NCI-H2196 (cell line): ENCODE measurements around the gene FOXE3.
"Not testable (repeated sequence)": the region's sequence is repeated elsewhere in the genome, so short reads cannot be mapped to it uniquely, and the experiment has no call there.

Experiments
- DNase-seq: peaks from one replicate; lab custom pipeline; 2025; ENCODE audit not compliant: unreplicated experiment; lab: John Stamatoyannopoulos, UW

FOXE3 gene

GRCh38 chr1:47445823-47446550 lies 29.9 kb downstream of the FOXE3 start:
- DNase-seq, result no peak

- no peak for DNase-seq
Observed at GRCh38 chr1:47448462-47449222, 32.6 kb downstream of the FOXE3 start.

DNA sequence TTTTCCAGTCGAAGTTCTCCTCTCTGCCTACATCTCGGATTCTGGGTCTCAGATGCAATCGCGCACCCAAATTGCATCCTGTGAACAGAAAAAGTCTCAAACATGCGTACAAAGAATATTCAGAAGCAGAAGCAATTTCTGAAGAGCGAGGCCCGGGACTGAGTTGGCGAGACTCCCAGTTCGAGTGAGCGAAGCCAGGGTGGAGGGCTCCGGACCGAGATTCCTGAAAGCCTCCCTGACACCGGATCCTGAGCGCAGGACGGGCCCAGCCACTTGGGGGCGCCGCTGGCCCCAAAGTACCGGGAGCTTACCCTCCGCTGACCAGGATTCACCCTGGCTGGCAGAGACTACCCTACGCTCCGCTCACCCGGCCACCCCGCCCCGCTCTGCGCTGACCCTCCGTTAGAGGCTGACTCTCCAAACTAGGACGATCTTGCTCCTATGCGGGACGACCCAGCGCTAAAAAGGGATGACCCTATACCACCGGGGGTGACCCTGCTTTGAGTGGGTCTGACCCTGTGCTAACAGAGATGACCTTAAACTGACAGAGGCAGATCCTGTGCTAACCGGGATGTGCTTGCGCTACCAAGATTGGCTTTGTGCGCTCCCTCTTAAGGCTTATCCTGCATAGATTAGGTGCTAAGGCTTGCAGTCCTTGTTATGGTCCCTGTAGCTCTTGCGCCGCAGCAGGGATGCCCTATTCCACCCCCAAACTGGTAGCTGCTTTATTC lies 33.9 kb downstream of the FOXE3 start:
- no peak for DNase-seq

DNA sequence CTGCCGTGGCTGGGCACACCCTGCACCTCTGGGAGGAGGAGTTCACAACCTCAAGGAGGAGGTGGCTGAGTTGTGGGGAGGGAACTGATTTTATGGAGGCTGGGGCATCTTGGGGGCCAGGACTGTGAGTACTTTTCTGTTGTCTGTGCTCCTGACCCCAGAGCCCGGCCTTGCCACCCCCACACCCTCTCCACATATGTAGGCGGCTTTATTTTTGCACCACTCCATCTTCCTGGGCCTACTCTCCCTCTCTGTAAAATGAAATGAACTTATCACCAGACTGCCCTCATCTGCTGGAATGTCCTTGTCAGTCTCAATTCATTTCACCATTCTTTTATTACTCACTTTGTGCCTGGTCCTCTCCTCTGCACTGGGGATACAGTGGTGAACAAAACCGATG lies 34.5 kb downstream of the FOXE3 start:
- DNase-seq, result no peak

DNA sequence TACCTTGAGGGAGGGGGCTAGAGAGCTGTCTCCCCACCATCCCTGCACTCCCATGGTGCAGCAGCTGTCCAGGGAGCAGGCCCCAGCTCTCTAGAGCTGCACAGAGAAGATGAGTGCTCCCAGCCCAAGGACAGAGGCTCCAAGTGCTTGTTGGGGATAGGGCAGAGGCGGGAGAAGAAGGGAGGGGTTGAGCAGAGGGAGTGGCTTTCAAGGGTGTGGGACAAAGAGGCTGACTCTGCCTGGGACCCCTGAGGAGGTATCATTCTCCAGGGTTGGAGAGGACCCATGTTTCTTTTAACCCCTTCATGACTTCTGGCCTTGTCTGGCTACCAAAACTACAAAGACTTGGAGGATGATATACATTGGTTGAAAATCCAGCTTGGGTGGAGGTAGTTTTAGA lies 36.3 kb downstream of the FOXE3 start:
- no peak for DNase-seq

GRCh38 chr1:47453910-47454309 lies 37.8 kb downstream of the FOXE3 start:
- not testable (repeated sequence) for DNase-seq

DNA sequence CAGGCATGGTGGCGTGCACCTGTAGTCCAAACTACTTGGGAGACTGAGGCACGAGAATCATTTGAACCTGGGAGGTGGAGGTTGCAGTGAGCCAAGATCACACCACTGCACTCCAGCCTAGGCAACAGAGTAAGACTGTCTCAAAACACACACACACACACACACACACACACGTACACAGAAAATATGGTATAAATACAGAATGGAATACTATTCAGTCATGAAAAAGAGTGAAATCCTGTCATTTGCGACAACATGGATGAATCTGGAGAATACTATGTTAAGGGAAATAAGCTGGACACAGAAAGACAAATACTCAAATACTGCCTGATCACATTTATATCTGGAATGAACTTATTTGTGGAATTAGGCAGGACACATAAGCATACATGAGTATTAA lies 40.2 kb downstream of the FOXE3 start:
- no peak for DNase-seq

DNA sequence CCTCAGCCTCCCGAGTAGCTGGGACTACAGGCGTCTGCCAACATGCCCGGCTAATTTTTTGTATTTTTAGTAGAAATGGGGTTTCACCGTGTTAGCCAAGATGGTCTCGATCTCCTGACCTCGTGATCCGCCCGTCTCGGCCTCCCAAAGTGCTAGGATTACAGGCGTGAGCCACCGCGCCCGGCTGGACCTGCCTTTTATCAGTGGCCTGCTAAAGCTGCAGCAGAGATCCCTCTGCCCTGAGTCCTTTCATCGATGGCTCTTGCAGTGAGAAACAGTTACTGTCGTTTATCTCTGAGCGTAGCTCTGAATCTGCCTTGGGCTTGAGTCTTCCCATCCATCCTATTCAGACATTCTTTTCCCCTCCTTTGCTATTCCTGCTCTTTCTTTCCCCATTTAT lies 41.5 kb downstream of the FOXE3 start:
- DNase-seq, result not testable (repeated sequence)

DNA sequence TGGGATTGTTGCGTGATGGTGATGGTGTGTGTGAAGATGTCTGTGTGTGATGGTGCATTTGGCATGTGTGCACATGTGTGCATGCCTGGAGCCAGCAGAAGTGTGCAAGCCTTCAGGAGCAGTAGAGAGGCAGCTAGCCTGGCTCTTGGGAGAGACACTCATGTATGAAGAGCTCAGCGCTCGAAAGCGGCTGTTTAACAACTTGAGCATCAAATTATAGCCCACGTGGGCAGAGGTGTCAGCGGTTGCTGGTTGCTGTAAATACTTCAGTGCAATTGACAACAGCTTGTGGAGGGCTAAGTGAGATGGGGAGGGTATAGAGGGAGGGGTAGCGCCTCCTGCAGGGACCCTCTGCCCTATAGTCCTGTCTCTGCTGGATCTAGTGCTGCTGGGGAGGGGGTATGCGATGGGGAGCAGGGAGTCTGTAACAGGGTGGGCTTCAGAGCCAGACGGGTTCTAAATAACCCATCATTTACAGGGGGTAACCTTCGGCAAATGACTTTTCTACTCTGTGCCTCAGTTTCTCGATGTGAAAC lies 43.2 kb downstream of the FOXE3 start:
- no peak for DNase-seq

- DNase-seq, result no peak
Observed at GRCh38 chr1:47460040-47460439, 44.0 kb downstream of the FOXE3 start.

GRCh38 chr1:47460456-47460855 lies 44.4 kb downstream of the FOXE3 start:
- DNase-seq, result no peak

- no peak for DNase-seq
Observed at GRCh38 chr1:47465605-47466004, 49.5 kb downstream of the FOXE3 start.
